ENCODE results near the gene SCYL1.

The SCYL1 gene

DNA sequence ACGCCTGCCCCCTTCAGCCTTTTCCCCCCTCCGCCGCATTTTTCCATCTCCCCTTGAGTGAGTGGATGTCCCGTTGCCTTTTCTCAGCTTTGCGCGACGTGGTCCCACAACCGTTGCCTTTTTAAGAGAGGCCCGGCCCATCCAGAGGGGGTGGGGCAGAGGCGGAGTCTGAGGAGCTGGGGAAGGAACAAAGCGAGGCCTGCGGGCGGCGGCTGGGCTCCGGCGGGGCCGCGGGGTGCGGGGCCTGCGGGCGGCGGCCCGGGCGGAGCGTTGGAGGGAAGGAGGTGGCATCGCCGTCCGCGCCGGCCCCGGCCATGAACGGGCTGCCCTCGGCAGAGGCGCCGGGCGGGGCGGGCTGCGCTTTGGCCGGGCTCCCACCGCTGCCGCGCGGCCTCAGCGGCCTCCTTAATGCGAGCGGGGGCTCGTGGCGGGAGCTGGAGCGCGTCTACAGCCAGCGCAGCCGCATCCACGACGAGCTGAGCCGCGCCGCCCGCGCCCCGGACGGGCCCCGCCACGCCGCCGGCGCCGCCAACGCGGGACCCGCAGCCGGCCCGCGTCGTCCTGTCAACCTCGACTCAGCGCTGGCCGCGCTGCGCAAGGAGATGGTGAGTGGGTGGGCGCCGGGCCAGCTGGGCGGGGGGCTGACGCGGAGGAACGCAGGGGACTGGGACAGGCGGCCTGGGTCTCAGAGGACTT, 47.6 kb downstream of the SCYL1 start, which contains the start of gene FAM89B:
Gene FAM89B (plus strand): TSS at position 183 of the 696 bp plus-strand sequence. CDS start 132 bp downstream, at position 315.
- peak; percentile 73 for DNase-seq

DNA sequence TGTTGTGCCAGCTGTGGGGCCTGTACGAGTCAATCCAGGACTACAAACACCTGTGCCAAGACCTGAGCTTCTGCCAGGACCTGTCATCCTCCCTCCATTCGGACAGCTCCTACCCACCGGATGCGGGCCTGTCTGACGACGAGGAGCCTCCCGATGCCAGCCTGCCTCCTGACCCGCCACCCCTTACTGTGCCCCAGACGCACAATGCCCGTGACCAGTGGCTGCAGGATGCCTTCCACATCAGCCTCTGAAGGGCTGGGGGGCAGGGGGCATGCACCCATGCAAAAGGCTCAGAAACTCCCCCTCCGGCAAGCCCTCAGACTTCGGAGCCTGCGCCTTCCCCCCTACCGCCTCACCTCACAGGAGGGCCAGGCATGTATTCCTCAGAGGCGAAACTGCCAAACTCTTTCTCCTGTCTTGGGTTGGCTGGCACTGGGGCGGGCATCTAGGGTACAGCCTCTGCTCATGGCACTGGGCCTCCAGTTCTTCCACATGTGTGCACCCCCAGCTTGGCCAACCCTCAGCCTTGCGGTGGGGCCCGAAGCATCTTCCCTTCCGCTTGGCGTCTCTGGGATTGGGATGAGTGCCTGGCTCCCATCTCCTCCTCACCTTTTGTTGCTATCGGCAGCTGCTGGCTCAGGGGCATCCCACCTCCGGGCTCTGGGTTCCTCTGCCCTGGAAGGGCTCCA, 48.7 kb downstream of the SCYL1 start:
- no peak for DNase-seq

GRCh38 chr11:65574109-65574810, 49.4 kb downstream of the SCYL1 start:
- DNase-seq, result peak; percentile 96

DNA sequence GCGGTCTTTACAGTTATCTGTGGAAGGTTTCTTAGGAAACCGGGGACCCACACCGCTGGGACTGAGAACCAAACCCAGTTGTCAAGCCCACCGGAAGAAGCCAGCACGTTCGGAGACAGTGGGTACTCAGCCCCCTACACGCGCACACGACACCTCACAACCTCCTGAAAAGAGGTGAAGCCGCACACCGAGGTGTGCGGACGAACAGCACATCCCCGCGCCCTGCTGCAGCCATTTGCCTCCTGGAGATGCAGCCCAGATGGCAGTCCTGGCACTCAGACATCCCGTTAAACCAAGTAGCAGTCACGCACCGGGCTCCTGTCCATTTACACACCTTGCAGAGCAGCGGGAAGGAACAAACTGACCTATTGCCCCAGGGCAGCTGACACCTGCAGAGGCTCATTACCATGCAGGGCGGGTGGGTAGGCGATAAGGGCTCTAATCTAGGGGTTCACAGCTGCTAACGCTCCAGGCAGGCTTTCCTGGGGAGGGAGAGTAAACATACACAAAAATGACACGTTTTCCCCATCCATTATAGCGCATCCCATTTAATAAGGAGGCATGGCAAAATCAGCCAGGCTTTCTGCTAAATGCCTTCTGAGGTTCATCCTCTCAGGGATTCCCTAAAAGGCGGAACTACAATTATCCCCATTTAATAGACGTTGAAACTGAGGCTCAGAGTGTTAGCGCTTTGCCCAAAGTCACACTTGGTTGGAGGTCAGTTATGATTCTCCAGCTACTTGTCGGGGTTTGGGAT, 50.1 kb downstream of the SCYL1 start:
- DNase-seq, result no peak

- DNase-seq, result peak; percentile 40
These were observed 50.8 kb downstream of the SCYL1 start, which contains the start of gene EHBP1L1 for GRCh38 chr11:65575568-65576231. Gene EHBP1L1, plus strand, starts transcription at chr11:65576053. Its CDS starts 250 bp downstream, at chr11:65576303.

- no peak for DNase-seq
These were observed 51.5 kb downstream of the SCYL1 start for GRCh38 chr11:65576232-65576866.

DNA sequence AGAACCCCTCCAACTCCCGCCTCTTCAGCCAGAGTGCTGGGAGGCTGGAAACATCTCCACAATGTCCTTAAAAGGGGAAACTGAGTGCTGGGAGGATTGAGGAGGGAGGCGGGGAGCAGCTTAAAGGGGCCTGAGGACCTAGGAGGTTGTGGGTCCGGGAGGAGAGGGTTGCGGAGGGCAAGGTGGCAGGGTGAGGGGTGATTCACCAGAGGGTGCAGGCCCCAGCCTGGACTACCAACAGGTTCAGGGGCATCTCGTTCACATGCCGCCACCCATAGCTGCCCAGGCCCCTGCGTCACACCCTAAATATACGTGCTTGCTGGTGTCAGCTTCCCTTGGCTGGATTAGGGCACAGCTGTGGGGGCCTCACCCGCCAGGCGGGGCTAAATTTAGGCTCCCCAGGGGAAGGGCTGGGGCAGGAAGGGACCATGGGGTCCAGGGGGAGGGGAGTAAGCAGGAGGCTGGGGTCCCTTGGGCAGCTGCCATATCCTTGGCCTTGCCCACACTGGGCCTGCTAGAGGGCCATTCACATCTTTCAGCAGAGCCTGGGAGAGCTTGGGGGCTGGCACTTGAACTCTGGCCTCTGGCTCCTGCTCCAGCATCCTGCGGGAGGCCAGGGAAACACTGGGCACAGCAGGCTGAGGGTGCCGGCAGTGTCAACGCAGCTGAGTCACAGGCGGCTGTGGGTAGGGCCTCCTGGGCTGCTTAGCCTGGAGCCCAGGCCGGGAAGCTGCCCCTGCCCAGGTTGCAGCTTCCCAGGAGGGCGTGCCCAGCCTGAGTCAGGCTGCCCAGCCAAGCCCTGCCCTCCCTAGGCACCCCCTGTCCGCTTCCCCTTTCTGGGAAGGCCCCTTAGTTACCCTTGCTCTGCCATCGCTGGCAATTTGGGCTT, 52.2 kb downstream of the SCYL1 start:
- peak; percentile 83 for DNase-seq

- no peak for DNase-seq
These were observed 52.9 kb downstream of the SCYL1 start for GRCh38 chr11:65577756-65578109.

DNA sequence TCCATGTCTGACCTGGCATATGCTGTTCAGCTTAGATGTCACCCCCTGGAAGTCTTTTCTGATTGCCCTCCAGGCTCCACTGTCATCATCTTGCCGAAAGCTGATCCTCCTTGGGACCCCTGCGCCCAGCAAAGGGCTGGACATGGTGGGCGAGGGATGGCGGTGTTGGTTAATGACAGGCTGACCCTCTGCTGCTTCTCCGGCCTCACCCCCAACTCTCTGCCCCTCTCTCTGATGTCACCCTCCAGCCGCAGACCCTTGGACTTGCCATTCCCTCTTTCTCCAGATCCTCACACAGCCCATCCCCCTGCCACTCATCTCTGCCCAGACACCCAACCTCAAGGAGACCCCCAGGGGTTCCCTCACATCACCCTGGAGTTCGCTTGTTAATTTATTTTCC, 53.3 kb downstream of the SCYL1 start:
- no peak for DNase-seq

DNA sequence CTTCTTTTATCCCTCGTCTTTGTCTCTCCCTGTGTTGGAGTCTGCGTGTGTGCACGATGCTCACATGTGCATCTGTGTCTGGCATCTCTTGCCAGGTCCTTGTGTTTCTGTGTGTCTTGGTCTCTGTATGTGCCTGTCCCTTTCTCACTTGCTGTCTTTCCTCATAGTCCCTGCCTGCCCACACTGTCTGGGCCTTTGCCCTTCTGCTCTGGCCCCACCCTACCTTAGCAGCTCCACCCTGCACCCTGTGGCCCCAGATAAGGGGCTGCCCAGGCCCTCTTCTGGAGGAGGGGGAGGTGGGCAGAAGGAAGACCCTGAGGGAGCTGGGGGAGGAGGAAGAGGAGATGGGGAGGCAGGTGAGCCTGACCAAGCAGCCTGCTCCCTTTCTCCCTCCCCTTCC, 53.8 kb downstream of the SCYL1 start:
- DNase-seq, result no peak

GRCh38 chr11:65579291-65579690, 54.4 kb downstream of the SCYL1 start:
- no peak for DNase-seq

DNA sequence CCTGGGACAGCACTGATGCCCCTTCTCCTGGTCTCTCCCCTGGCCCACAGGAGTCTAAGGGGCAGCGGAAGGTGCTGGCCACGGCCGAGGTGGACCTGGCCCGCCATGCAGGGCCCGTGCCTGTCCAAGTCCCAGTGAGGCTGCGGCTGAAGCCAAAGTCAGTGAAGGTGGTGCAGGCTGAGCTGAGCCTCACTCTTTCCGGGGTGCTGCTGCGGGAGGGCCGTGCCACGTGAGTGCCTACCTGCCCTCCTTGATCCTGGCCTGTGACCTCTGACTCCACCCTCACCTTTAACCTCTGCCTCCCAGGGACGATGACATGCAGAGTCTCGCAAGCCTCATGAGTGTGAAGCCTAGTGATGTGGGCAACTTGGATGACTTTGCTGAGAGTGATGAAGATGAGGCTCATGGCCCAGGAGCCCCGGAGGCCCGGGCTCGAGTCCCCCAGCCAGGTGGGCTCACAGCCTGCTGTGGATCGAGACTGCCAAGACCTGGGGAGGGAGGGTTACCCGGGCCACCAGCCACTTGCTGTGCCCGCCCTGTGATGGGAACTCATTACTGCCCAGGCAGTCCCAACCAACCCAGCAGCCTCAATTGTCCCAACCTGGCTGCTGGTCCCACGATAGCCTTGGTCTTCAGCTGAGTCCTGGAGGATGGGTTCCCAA, 55.3 kb downstream of the SCYL1 start:
- DNase-seq, result no peak

GRCh38 chr11:65580756-65581155, 55.9 kb downstream of the SCYL1 start:
- no peak for DNase-seq

GRCh38 chr11:65581928-65582327, 57.0 kb downstream of the SCYL1 start:
- no peak for DNase-seq

- no peak for DNase-seq
These were observed 58.7 kb downstream of the SCYL1 start for GRCh38 chr11:65583589-65583988.

DNA sequence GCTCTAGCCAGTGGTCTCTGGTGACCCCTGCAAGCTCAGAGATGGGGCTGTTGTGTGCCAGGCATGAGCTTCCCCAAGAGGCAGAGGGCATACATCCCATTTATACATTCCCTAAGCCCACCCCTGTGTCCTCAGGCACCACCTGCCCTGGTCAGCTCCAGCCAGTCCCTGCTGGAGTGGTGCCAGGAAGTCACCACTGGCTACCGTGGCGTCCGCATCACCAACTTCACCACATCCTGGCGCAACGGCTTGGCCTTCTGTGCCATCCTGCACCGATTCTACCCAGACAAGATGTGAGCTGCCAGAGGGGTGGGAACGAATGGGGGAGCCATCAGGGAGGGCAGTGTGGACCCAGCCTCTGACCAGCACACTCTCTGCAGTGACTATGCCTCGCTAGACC, 59.2 kb downstream of the SCYL1 start:
- DNase-seq, result no peak

- no peak for DNase-seq
These were observed 59.9 kb downstream of the SCYL1 start for GRCh38 chr11:65584723-65585171.

DNA sequence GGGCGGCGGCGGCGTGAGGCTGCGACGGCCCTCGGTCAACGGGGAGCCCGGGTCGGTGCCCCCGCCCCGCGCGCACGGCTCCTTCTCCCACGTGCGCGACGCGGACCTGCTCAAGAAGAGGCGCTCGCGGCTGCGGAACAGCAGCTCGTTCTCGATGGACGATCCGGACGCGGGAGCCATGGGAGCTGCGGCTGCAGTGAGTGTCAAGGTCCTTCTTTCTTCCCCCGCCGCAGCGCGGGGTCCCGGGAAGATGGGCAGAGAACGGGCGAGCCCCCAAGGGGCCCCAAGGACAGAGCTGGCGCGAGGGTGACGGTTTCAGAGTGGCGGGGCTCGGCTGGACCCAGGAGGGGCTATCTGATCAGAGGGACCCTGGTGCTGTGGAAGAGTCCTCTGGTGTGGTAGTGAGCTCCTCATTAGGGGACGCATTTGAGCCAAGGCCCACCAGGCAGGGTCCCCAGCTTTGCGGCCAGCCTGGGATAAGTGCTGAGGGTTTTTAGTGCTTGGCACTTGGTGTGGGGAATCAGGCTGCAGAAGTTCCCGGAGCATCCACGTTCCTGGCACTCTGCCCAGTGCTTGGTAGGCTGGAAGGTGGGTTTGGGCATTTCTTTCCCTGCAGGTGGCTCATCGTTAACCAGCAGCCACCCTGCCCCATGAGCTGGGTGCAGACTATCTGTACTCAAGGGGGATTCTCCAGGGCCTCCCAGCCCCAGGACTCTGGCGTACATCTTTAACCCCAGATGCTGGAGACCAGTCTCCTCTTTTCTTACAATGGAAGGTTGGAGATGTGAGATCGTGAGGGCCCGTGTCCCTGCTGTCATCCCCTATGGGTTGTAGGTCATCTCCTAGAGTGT, 60.7 kb downstream of the SCYL1 start:
- no peak for DNase-seq

DNA sequence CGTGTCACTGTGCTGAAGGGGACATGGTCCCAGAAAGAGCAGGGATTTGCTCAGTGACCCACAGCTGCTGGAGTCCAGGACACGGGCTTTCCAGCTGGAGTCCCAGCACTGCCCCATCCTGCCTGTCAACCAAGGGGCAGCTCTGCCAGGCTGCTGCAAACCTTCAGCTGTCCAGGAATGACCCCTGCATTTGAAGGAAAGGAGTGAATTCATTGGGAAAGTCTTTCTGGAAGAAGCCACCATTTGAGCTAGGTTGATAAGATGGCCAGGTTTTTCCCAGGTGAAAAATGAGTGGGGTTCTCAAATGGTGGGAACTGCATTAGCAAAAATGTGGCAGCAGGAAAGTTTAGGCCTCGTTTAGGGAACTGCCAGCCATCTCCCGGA, 61.4 kb downstream of the SCYL1 start:
- DNase-seq, result no peak
